PFSK-1 (cell line): ENCODE measurements around the gene EIF3A.

Source experiments
- POLR2AphosphoS5 ChIP-seq: IDR thresholded peaks from 2 replicates; pipeline ENCODE4 v1.6.1; 2012; ENCODE audit warnings: low read depth, mild to moderate bottlenecking, control low read depth, low read length, moderate library complexity
- REST ChIP-seq, 2 experiments: IDR thresholded peaks; 2 replicates each; pipeline versions ENCODE4 v1.6.1 to v1.8.0; 2011 to 2012; ENCODE audit warnings: low read depth in 2 of 2, low read length in 2 of 2, control low read depth in 1 of 2, inconsistent platforms in 1 of 2, mild to moderate bottlenecking in 1 of 2, moderate library complexity in 1 of 2; ENCODE audit not compliant: insufficient read depth in 1 of 2
- SIN3A ChIP-seq: IDR thresholded peaks from 2 replicates; pipeline ENCODE4 v1.6.1; 2012; ENCODE audit warnings: mild to moderate bottlenecking, low read length, moderate library complexity, borderline replicate concordance; ENCODE audit not compliant: insufficient read depth

GRCh38 chr10:119070395-119071165, 10.0 kb downstream of the EIF3A start:
- TF ChIP-seq REST (IDR thresholded peaks at IDR 0.05; ENCODE audit: insufficient read depth in 1 of 2, low read depth in 2 of 2, low read length in 2 of 2) (no peak), POLR2AphosphoS5 (no peak), SIN3A (no peak)
